Measurements from ENCODE around the gene TNFRSF4.

The TNFRSF4 gene

DNA sequence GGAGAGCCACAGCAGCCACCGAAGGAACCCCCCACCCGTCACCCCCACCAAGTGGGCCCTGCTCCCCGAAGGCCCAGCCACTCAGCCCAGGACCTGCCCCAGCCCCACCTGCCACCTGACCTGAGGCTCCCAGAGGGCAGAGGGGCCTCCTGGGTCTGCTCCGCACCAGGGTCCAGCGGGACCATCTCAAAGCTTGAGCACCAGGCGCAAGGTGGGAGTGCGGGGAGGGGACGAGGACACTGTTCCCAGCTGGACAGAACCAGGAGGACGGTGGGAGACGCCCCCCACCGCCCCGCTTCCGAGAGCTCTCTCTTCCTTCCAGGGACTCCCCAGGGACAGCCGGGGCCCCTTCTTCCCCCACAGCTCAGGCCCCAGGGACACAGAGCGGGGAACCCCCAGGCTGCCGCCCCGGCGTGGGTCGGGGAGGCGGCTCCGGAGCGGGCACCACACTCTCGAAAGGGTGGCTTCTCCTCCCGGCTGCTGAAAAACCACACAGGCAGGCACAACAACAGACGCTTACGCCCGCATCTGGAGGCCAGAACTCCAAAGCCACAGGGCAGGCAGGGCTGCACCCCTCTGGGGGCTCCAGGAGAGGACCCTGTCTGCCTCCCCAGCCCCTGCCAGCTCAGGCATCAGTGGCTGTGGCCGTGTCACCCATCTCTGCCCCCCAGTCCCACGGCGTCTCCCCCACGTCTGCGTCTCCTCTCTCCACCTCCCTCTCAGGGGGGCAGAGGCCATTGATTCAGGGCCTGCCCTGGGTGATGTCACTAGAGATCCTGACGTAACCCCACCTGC, 42.2 kb downstream of the TNFRSF4 start:
- Mint-ChIP-seq H3K9me3 (no peaks in the 10 kb centered on the region), H3K4me3 (no peak overlapping the region), H3K36me3 (ENCODE audit: low read depth) (no peaks in the 10 kb centered on the region), H3K27ac (no peak overlapping the region), H3K4me1 (peaks cover 7% of the 10 kb centered on the region), H3K27me3 (ENCODE audit: low read depth) (peaks cover 37% of the 10 kb centered on the region)
- TF ChIP-seq, protein P1, sequence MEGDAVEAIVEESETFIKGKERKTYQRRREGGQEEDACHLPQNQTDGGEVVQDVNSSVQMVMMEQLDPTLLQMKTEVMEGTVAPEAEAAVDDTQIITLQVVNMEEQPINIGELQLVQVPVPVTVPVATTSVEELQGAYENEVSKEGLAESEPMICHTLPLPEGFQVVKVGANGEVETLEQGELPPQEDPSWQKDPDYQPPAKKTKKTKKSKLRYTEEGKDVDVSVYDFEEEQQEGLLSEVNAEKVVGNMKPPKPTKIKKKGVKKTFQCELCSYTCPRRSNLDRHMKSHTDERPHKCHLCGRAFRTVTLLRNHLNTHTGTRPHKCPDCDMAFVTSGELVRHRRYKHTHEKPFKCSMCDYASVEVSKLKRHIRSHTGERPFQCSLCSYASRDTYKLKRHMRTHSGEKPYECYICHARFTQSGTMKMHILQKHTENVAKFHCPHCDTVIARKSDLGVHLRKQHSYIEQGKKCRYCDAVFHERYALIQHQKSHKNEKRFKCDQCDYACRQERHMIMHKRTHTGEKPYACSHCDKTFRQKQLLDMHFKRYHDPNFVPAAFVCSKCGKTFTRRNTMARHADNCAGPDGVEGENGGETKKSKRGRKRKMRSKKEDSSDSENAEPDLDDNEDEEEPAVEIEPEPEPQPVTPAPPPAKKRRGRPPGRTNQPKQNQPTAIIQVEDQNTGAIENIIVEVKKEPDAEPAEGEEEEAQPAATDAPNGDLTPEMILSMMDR (IDR thresholded peaks at IDR 0.05; ENCODE audit: unreplicated experiment in 3 of 3): no peak

DNA sequence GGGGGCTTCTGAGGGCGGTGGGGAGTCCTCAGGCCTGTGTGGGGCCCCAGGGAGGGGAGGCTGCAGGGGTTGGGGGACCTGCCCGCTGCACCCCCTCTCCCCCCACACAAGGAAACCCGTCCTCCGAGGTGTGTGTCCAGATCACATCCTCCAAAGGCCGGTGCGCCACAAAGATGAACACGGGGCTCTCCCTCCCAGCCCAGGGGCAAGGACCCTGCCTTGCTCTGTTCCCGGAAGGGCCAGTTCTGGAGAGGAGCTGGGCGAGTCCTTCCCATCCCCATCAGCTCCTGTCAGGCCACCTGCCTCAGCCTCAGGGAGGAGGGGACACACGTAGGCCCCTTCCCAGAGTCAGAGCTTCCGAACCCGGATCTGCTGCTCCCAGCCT, 42.8 kb downstream of the TNFRSF4 start:
- TF ChIP-seq, protein P1 (IDR thresholded peaks at IDR 0.05; ENCODE audit: unreplicated experiment in 3 of 3): no peak
- Mint-ChIP-seq H3K9me3 (no peaks in the 10 kb centered on the region), H3K4me3 (no peak overlapping the region), H3K36me3 (ENCODE audit: low read depth) (no peaks in the 10 kb centered on the region), H3K4me1 (peaks cover 5% of the 10 kb centered on the region), H3K27ac (no peak overlapping the region), H3K27me3 (ENCODE audit: low read depth) (peaks cover 33% of the 10 kb centered on the region)

DNA sequence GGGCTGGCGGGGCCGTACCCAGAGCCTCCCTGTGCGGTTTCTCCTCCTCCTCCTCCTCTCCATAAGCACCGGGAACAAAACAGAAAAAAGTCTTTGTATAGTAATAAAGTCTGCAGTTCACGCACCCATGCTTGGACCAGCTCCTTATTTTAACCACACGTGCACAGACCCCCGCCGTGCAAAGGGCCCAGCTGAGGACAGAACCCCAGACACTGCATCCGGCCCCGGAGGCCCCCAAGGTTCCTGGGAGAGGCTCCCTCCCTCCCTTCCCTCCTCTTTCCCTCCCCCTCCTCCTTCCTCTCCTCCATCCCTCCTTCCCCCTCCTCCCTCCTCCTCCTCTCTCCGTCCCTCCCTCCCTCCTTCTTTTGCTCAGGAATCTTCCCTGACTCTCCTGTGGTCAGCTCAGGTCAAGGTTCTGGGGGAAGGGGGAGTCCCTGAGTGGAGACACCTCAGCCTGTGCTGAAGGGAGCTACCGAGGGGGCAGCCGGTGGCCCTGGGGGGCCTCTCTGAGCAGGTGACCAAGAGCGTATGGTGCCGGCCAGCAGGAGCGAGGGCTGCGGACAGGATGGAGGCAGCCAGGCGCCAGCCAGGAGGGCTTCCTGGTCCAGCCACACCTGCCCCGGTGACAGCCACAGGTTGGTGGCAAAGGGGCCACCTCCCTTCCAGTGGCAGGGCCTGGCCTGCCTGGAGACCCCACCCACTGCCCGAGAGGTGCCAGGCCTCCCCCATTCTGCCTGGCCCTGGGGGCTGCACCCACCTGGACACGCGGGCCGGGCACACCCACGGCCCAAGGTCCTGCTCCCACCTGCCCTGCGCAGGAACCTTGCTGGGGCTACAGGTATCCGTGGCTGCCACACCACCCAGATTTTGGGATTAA, 43.5 kb downstream of the TNFRSF4 start:
- Mint-ChIP-seq H3K4me3 (peak overlapping the region in 2 of 3 experiments; percentile 2), H3K27ac (peak overlapping the region in 2 of 3 experiments; percentile 69 to 90), H3K36me3 (ENCODE audit: low read depth) (no peaks in the 10 kb centered on the region), H3K4me1 (peaks cover 9% of the 10 kb centered on the region), H3K27me3 (ENCODE audit: low read depth) (peaks cover 26% of the 10 kb centered on the region), H3K9me3 (no peaks in the 10 kb centered on the region)
- TF ChIP-seq, protein P1 (IDR thresholded peaks at IDR 0.05; ENCODE audit: unreplicated experiment in 3 of 3): no peak

DNA sequence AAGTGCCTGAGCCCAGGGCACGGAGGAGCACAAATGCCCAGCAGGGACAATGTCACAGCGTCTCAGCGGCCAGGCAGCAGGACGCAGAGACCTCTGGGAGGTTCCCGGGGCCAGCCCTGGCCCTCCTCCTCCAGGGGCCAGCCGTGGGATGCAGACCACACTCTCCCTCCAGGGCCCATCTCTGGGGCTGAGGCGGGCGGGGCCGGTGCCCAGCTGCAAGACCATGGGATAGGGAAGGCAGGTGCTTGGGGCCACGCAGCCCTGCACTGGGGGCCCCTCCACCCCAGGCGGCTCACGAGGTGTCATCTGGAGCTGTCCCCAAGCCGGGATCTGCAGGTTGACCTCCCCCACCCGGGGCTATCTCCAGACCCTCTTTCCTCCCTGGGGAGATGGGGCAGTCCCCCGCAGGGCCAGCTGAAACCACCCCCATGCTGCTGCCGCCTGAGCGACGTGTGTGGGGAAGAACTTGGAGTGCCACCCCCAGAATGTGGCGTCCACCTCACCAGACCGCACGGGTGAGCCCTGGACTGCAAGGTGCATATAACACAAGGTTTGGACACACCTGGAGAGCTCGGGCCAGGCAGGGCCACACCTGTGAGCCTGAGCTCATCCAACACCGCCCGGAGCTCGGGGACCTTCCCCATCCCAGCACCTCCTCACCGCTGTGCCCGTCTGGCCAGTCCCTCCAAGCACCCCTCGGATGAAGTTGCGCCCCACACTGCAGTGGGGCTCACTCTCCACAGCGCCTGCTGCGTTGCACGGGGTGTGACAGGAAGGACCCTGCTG, 44.3 kb downstream of the TNFRSF4 start:
- Mint-ChIP-seq H3K27me3 (ENCODE audit: low read depth) (peaks cover 21% of the 10 kb centered on the region), H3K4me1 (peaks cover 10% of the 10 kb centered on the region), H3K36me3 (ENCODE audit: low read depth) (no peaks in the 10 kb centered on the region), H3K4me3 (peak overlapping the region in 2 of 3 experiments; percentile 2), H3K27ac (peak overlapping the region in 2 of 3 experiments; percentile 69 to 90), H3K9me3 (no peaks in the 10 kb centered on the region)
- TF ChIP-seq, protein P1 (IDR thresholded peaks at IDR 0.05; ENCODE audit: unreplicated experiment in 3 of 3): no peak

DNA sequence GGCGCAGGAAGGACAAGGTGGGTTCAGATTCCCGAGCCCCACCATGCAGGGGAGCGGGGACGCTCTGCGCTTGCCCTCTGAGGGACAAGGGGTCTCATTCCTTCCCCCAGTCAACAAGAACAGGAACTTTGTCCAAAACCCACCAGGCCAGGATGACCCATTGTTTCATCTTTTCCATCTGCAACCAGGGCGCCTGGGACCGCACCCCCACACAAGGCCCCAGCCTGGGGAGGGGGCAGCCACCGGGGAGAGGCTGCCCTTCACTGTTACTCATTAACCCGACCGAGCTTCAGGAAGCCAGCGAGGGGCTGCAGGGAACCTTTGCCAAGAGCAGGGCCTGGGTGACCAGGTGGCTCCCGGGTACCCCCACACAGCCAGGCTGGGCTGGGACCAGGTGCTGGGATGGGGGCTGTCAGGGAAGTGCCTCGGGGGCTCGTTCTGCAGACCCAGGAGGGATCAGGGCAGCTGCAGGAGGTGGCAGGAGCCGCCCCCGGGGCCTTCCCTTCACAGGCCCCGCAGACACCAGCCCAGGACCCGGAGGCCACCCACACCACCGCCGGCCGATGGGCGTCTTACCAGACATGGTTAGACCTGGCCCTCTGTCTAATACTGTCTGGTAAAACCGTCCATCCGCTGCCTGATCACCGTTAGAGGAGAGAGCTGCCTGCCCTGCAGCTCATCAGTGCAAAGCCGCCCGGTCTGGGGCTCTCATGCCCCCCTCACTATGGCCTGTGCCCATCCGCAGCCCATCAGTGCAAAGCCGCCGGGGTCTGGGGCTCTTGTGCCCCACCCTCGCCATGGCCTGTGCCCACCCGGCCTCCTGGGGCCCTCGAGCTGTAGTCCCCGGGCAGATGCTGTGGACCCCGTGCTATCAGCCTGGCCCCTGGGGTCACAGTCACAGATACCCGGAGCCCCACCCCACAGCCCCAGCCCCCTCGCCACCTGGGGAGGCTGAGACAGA, 45.2 kb downstream of the TNFRSF4 start:
- Mint-ChIP-seq H3K9me3 (no peaks in the 10 kb centered on the region), H3K4me3 (peak overlapping the region in 2 of 3 experiments; percentile 59), H3K27ac (peak overlapping the region in 1 of 3 experiments; percentile 66), H3K36me3 (ENCODE audit: low read depth) (no peaks in the 10 kb centered on the region), H3K4me1 (peaks cover 17% of the 10 kb centered on the region), H3K27me3 (ENCODE audit: low read depth) (peaks cover 22% of the 10 kb centered on the region)
- TF ChIP-seq, protein P1 (IDR thresholded peaks at IDR 0.05; ENCODE audit: unreplicated experiment in 3 of 3): no peak

All from nephron (organoid).